Measurements from ENCODE around the gene MED26. TPM values are rescaled to one million over a fixed set of nuclear protein-coding genes. Genes with fewer than 3 reads are reported as not detected.

MED26 gene
- total RNA-seq, 1 donor from 2014 or later: 11.2 TPM

DNA sequence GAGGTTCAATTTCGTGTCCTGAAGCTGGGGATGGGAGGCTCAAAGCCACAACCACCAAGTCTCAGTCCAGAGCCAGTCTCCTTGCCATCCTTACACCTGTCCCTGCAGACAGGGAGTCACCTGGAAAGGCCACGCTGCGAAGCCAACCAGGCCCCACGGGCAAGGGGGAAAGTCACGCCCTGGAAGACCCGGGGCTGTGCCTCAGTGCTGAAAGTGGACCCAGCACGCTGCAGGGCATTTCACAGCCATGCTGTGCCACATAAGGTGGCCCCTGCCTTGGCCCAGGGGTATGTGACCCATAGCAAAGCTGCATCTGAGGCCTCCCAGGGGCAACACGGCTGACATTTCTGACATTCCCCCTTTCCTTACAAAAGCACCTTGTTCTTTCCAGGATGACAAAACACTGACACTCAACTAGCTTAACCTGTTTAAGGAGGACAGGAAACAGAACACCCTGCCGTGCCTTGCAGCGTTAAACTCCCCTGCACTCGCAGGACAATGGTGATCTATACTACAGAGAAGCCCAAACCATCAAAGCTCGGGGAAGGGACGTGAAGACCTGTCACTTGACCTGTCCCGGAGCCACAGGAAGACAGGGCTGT, 100.6 kb downstream of the MED26 start:
- H3K27me3 Mint-ChIP-seq: no peaks in the 10 kb centered on the region
- no peak for DNase-seq (ENCODE audit: low spot score, unreplicated experiment)
- no peaks in the 10 kb centered on the region for H3K9me3 Mint-ChIP-seq (ENCODE audit: low read depth)
- peaks cover 18% of the 10 kb centered on the region for H3K36me3 Mint-ChIP-seq (ENCODE audit: insufficient read depth)
- no peaks in the 10 kb centered on the region for H3K4me1 Mint-ChIP-seq (ENCODE audit: low read depth)
- TF ChIP-seq, protein P1, sequence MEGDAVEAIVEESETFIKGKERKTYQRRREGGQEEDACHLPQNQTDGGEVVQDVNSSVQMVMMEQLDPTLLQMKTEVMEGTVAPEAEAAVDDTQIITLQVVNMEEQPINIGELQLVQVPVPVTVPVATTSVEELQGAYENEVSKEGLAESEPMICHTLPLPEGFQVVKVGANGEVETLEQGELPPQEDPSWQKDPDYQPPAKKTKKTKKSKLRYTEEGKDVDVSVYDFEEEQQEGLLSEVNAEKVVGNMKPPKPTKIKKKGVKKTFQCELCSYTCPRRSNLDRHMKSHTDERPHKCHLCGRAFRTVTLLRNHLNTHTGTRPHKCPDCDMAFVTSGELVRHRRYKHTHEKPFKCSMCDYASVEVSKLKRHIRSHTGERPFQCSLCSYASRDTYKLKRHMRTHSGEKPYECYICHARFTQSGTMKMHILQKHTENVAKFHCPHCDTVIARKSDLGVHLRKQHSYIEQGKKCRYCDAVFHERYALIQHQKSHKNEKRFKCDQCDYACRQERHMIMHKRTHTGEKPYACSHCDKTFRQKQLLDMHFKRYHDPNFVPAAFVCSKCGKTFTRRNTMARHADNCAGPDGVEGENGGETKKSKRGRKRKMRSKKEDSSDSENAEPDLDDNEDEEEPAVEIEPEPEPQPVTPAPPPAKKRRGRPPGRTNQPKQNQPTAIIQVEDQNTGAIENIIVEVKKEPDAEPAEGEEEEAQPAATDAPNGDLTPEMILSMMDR (IDR thresholded peaks at IDR 0.05; ENCODE audit: unreplicated experiment): no peak
- H3K4me3 Mint-ChIP-seq (ENCODE audit: low read depth): no peak overlapping the region
- H3K27ac Mint-ChIP-seq: no peak overlapping the region

DNA sequence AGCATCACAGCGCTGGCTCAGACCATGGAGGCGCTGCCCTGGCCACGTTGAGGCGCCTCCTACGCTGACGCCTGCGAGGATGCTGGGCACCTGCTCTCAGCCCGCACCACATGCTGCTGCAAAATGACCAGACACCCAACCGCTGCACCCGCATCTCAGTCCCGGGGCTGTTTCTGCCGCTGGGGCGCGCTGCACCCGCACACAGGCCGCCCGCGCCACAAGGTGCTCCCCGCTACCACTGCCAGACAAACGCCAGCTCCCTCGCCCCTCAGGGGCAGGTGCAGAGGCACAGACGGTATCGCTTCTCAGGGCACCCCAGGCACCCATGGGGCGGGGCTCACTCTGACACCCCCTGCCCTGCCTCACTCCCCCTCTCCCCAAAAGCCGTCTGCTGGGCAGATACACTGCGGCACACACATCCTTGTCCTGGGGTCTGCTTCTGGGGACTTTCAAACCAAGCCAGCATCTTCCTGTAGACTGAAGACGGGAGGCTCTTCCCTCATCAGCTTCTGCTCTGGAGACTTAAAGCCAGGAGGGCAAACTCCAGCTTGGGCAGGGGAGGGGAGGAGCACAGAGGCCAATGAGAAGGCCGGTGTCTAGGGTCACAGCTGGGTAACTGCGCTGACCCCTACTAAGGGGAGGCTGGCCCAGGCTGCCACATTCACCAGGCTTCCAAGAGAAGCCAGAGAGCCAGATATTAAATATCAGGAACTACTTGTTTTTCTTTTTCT, 102.1 kb downstream of the MED26 start:
- no peak overlapping the region for H3K27ac Mint-ChIP-seq
- H3K27me3 Mint-ChIP-seq: no peaks in the 10 kb centered on the region
- TF ChIP-seq, protein P1 (IDR thresholded peaks at IDR 0.05; ENCODE audit: unreplicated experiment): no peak
- no peaks in the 10 kb centered on the region for H3K4me1 Mint-ChIP-seq (ENCODE audit: low read depth)
- peaks cover 14% of the 10 kb centered on the region for H3K36me3 Mint-ChIP-seq (ENCODE audit: insufficient read depth)
- no peak overlapping the region for H3K4me3 Mint-ChIP-seq (ENCODE audit: low read depth)
- H3K9me3 Mint-ChIP-seq (ENCODE audit: low read depth): no peaks in the 10 kb centered on the region
- no peak for DNase-seq (ENCODE audit: low spot score, unreplicated experiment)

DNA sequence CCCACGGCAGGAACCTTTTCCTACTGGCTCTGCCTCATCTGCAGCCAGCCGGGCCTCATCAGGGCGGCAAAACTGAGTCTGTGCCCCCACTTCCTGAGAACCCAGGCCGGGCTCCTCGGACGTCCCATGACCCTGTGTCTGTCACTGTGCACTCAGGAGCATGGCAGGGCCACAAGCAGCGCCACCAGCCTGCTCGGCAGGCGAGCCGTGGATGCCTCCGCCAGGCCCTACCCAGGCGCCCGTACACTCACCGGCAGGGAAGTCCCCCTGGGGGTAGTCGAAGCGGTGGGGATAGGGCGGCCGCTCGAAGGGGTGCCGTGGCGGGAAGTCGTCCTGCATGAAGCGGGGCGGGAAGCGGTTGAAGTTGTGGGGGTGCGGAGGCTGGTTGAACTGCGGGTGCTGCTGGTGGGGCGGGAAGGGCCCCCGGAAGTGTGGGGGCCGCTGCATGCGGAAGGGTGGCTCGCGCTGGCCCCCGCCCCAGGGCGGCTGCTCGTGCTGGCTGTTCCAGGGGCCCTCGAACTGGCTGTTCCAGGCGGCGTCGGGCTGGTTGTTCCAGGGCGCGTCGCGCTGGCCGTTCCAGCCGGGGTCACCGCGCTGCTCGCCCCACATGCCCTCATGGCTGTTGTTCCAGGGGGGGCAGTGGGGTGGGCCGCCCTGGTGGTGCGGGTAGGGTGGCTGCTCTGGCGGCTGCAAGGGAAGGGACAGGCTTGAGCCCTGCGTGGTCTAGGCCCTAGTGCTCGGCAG, 102.8 kb downstream of the MED26 start:
- no peak for DNase-seq (ENCODE audit: low spot score, unreplicated experiment)
- Mint-ChIP-seq H3K36me3 (ENCODE audit: insufficient read depth) (peaks cover 14% of the 10 kb centered on the region), H3K27ac (no peak overlapping the region), H3K4me3 (ENCODE audit: low read depth) (no peak overlapping the region), H3K9me3 (ENCODE audit: low read depth) (no peaks in the 10 kb centered on the region), H3K27me3 (no peaks in the 10 kb centered on the region), H3K4me1 (ENCODE audit: low read depth) (no peaks in the 10 kb centered on the region)
- TF ChIP-seq, protein P1 (IDR thresholded peaks at IDR 0.05; ENCODE audit: unreplicated experiment): no peak

Other genes with a start within 250 kb of the MED26 start
- 56.8 and 59.3 TPM in 2 replicates for gene EPS15L1, start 156.2 kb downstream of the MED26 start, total RNA-seq
- gene CALR3, start 132.0 kb downstream of the MED26 start, total RNA-seq: not detected in 2 replicates
- 11.5 and 12.3 TPM in 2 replicates for gene C19orf44, start 131.8 kb downstream of the MED26 start, total RNA-seq
- 74.6 and 76.4 TPM in 2 replicates for gene CHERP, start 85.8 kb downstream of the MED26 start, total RNA-seq
- 48.5 and 49.1 TPM in 2 replicates for gene SLC35E1, start 55.8 kb downstream of the MED26 start, total RNA-seq
- 73.0 and 81.3 TPM in 2 replicates for gene SMIM7, start 31.9 kb upstream of the MED26 start, total RNA-seq
- gene TMEM38A, start 32.9 kb upstream of the MED26 start, total RNA-seq: 8.8 and 12.2 TPM in 2 replicates
- gene NWD1, start 91.6 kb upstream of the MED26 start, total RNA-seq: 0.04 TPM in 1 of 2 replicates, not detected in the other
- gene SIN3B, start 201.2 kb upstream of the MED26 start, total RNA-seq: 89.6 and 94.2 TPM in 2 replicates

Data from progenitor cell of endocrine pancreas (in vitro differentiated cells).